Neural cell (in vitro differentiated cells): Measurements from ENCODE around the gene RALGPS1. TPM values are rescaled to one million over a fixed set of nuclear protein-coding genes. Genes with fewer than 3 reads are reported as not detected.
"Not testable (repeated sequence)": the region's sequence is repeated elsewhere in the genome, so short reads cannot be mapped to it uniquely, and the experiment has no call there.

Experiments
- H2AFZ ChIP-seq: fragments of 200-600, 300-800 bp; sonication (generic), shearing (Covaris generic); 2 replicates; pipeline ENCODE4 v1.6.0; 2014; ENCODE audit warnings: low read depth, mild to moderate bottlenecking, antibody characterized with exemption, low read length, moderate library complexity
- H3F3A ChIP-seq: fragments of 200-600 bp; shearing (Covaris generic); 2 replicates; pipeline ENCODE4 v1.6.1; 2016; ENCODE audit warnings: mild to moderate bottlenecking, moderate library complexity, mixed read lengths, antibody characterized with exemption, low read length; ENCODE audit not compliant: insufficient read depth, poor library complexity, severe bottlenecking
- H3K27ac ChIP-seq: fragments of 200-600, 300-800 bp; sonication (generic), shearing (Covaris generic); 2 replicates; pipeline ENCODE4 v1.5.1; 2014; ENCODE audit warnings: mild to moderate bottlenecking, low read length, moderate library complexity
- H3K27me3 ChIP-seq: fragments of 300-800, 200-600 bp; sonication (generic), shearing (Covaris generic); 2 replicates; pipeline ENCODE4 v1.6.0; 2014; ENCODE audit warnings: mild to moderate bottlenecking, low read depth, low read length, moderate library complexity; ENCODE audit not compliant: insufficient read depth
- H3K36me3 ChIP-seq: fragments of 300-800, 200-600 bp; sonication (generic), shearing (Covaris generic); 2 replicates; pipeline ENCODE4 v1.5.1; 2014; ENCODE audit warnings: mild to moderate bottlenecking, antibody characterized with exemption, low read length, moderate library complexity; ENCODE audit not compliant: insufficient read depth
- H3K4me2 ChIP-seq: fragments of 300-800, 200-600 bp; sonication (generic), shearing (Covaris generic); 2 replicates; pipeline ENCODE4 v1.6.0; 2014; ENCODE audit warnings: mild to moderate bottlenecking, low read length
- H3K4me3 ChIP-seq: fragments of 300-800, 200-600 bp; sonication (generic), shearing (Covaris generic); 2 replicates; pipeline ENCODE4 v1.5.1; 2014; ENCODE audit warnings: mild to moderate bottlenecking, low read length, moderate library complexity
- H3K79me2 ChIP-seq: fragments of 200-600 bp; shearing (Covaris generic); replicated peaks from 2 replicates; pipeline ENCODE4 v1.6.0; 2014; ENCODE audit warnings: mild to moderate bottlenecking, low read length, moderate library complexity; ENCODE audit not compliant: insufficient read depth
- H3K9ac ChIP-seq: fragments of 300-800, 200-600 bp; sonication (generic), shearing (Covaris generic); 2 replicates; pipeline ENCODE4 v1.6.1; 2016; ENCODE audit warnings: mild to moderate bottlenecking, low read length, mixed read lengths
- H3K9me2 ChIP-seq: fragments of 200-600 bp; shearing (Covaris generic); 2 replicates; pipeline ENCODE4 v1.6.1; 2016; ENCODE audit warnings: mild to moderate bottlenecking, low read length, mixed read lengths; ENCODE audit not compliant: insufficient read depth
- H3K9me3 ChIP-seq: fragments of 200-600, 300-800 bp; sonication (generic), shearing (Covaris generic); 2 replicates; pipeline ENCODE4 v1.6.1; 2016; ENCODE audit warnings: mild to moderate bottlenecking, mixed run types, low read length, moderate library complexity, mixed read lengths
- H4K20me1 ChIP-seq: fragments of 200-600 bp; shearing (Covaris generic); 2 replicates; pipeline ENCODE4 v1.6.1; 2016; ENCODE audit warnings: mild to moderate bottlenecking, mixed run types; ENCODE audit not compliant: insufficient read depth
- CTCF ChIP-seq: fragments of 450-650 bp; IDR thresholded peaks from 2 replicates; pipeline ENCODE4 v1.5.1; 2014; ENCODE audit warnings: antibody characterized with exemption, mild to moderate bottlenecking, moderate library complexity; ENCODE audit not compliant: poor library complexity, severe bottlenecking
- EP300 ChIP-seq: fragments of 450-650 bp; conservative IDR thresholded peaks from 2 replicates; pipeline ENCODE4 v1.6.1; 2014; ENCODE audit warnings: antibody characterized with exemption, mild to moderate bottlenecking, moderate library complexity; ENCODE audit not compliant: poor library complexity, severe bottlenecking
- EZH2 ChIP-seq: fragments of 200-600, 300-800 bp; shearing (Covaris generic), sonication (generic); IDR thresholded peaks from 2 replicates; pipeline ENCODE4 v1.6.1; 2014; ENCODE audit warnings: antibody characterized with exemption, low read length, borderline replicate concordance, mild to moderate bottlenecking; ENCODE audit not compliant: insufficient read depth, poor library complexity, severe bottlenecking
- MXI1 ChIP-seq: fragments of 450-650 bp; conservative IDR thresholded peaks from 2 replicates; pipeline ENCODE4 v1.6.1; 2014; ENCODE audit warnings: antibody characterized with exemption, mild to moderate bottlenecking; ENCODE audit not compliant: poor library complexity, severe bottlenecking
- POLR2AphosphoS5 ChIP-seq: IDR thresholded peaks from 2 replicates; pipeline ENCODE4 v1.6.1; 2012
- RAD21 ChIP-seq: fragments of 450-650 bp; conservative IDR thresholded peaks from 2 replicates; pipeline ENCODE4 v1.6.1; 2014; ENCODE audit warnings: antibody characterized with exemption, mild to moderate bottlenecking, moderate library complexity
- REST ChIP-seq: IDR thresholded peaks from 2 replicates; pipeline ENCODE4 v1.6.1; 2012; ENCODE audit warnings: borderline replicate concordance
- SMC3 ChIP-seq: fragments of 450-650 bp; conservative IDR thresholded peaks from 2 replicates; pipeline ENCODE4 v1.6.1; 2014; ENCODE audit warnings: antibody characterized with exemption, mild to moderate bottlenecking, moderate library complexity; ENCODE audit not compliant: poor library complexity
- TAF1 ChIP-seq: IDR thresholded peaks from 2 replicates; pipeline ENCODE4 v1.6.1; 2012; ENCODE audit warnings: low read depth
- polyA plus RNA-seq: library from polyadenylated mRNA; depleted of rRNA; stranded (reverse); fragments of >200 nt; gene quantifications from 2 replicates; pipeline ENCODE4 v1.2.3, GENCODE V29; 2014

RALGPS1 gene
- polyA plus RNA-seq, 1 donor from 2014 or later, result 37.1 TPM

GRCh38 chr9:127017979-127018378 lies 103.4 kb downstream of the RALGPS1 start:
- H3F3A ChIP-seq, H3K27ac ChIP-seq, H4K20me1 ChIP-seq, H3K27me3 ChIP-seq, H3K4me2 ChIP-seq, H3K36me3 ChIP-seq, H3K79me2 ChIP-seq, H3K9me2 ChIP-seq, H3K4me3 ChIP-seq, H3K9ac ChIP-seq, H3K9me3 ChIP-seq, H2AFZ ChIP-seq: not testable (repeated sequence)

- no peak overlapping the region for H3K4me2 ChIP-seq
- no peak overlapping the region for H3K27ac ChIP-seq
- no peaks in the 10 kb centered on the region for H4K20me1 ChIP-seq
- H3K9me2 ChIP-seq, result no peaks in the 10 kb centered on the region
- no peak overlapping the region for H2AFZ ChIP-seq
- H3K27me3 ChIP-seq, result no peaks in the 10 kb centered on the region
- TF ChIP-seq MXI1, result no peak
- no peak for TF ChIP-seq EP300
- no peak for TF ChIP-seq POLR2AphosphoS5
- TF ChIP-seq SMC3, result no peak
- H3K9me3 ChIP-seq, result no peaks in the 10 kb centered on the region
- H3K4me3 ChIP-seq, result no peak overlapping the region
- no peak overlapping the region for H3K9ac ChIP-seq
- H3F3A ChIP-seq, result no peaks in the 10 kb centered on the region
- H3K79me2 ChIP-seq, result no peaks in the 10 kb centered on the region
- no peaks in the 10 kb centered on the region for H3K36me3 ChIP-seq
Measured at GRCh38 chr9:127018935-127019334, 104.4 kb downstream of the RALGPS1 start.

GRCh38 chr9:127020036-127020801 lies 105.6 kb downstream of the RALGPS1 start:
- Histone ChIP-seq H2AFZ (no peak overlapping the region), H3K9me3 (no peaks in the 10 kb centered on the region), H3K27ac (no peak overlapping the region), H3K9me2 (no peaks in the 10 kb centered on the region), H3K79me2 (no peaks in the 10 kb centered on the region), H3F3A (no peaks in the 10 kb centered on the region), H3K4me3 (no peak overlapping the region), H3K27me3 (no peaks in the 10 kb centered on the region), H3K9ac (no peak overlapping the region), H3K36me3 (no peaks in the 10 kb centered on the region), H3K4me2 (no peak overlapping the region), H4K20me1 (no peaks in the 10 kb centered on the region)
- no peak for TF ChIP-seq RAD21
- no peak for TF ChIP-seq EP300
- TF ChIP-seq REST, result no peak

GRCh38 chr9:127020802-127021078 lies 106.2 kb downstream of the RALGPS1 start:
- Histone ChIP-seq H4K20me1 (no peaks in the 10 kb centered on the region), H3K9me2 (no peaks in the 10 kb centered on the region), H3F3A (no peaks in the 10 kb centered on the region), H3K9ac (no peak overlapping the region), H3K27me3 (no peaks in the 10 kb centered on the region), H3K27ac (no peak overlapping the region), H3K9me3 (no peaks in the 10 kb centered on the region), H3K4me2 (no peak overlapping the region), H3K4me3 (no peak overlapping the region), H3K79me2 (no peaks in the 10 kb centered on the region), H3K36me3 (no peaks in the 10 kb centered on the region), H2AFZ (no peak overlapping the region)
- TF ChIP-seq POLR2AphosphoS5 (no peak), TAF1 (no peak), EZH2 (no peak), MXI1 (no peak), CTCF (no peak), REST (no peak), RAD21 (no peak), EP300 (no peak), SMC3 (no peak)
